Left ventricle myocardium superior (tissue), 1 donor: ENCODE results near the gene C20orf202. TPM values are rescaled to one million over a fixed set of nuclear protein-coding genes. Genes with fewer than 3 reads are reported as not detected.

Experiments used
- ATAC-seq: fragments of 200-7000 bp; cut with Tn5 transposase; one replicate; pipeline ENCODE4 v1.9.1; 2020; ENCODE audit warnings: mild to moderate bottlenecking, moderate library complexity
- DNase-seq: peaks from one replicate; pipeline ENCODE4 v3.0.0-alpha.2; 2020
- intact Hi-C: fragments of 100-400 bp; cut with micrococcal nuclease; formaldehyde crosslinking; loops from one replicate; pipeline ENCODE4 v1.11.0; 2022
- total RNA-seq: library from RNA; stranded (reverse); fragmentation: NEBNext Ultra II Directional; extraction: Animal tissue kit (Norgen Biotek cat#: 25700); gene quantifications from one replicate; pipeline ENCODE4 v1.2.1, GENCODE V29; 2021
- donor health status: DM: no; HTN: yes; CAD: no; lungs with severe emphysema.

Gene C20orf202
- total RNA-seq, 1 donor from 2014 or later, result 0.25 TPM

DNA sequence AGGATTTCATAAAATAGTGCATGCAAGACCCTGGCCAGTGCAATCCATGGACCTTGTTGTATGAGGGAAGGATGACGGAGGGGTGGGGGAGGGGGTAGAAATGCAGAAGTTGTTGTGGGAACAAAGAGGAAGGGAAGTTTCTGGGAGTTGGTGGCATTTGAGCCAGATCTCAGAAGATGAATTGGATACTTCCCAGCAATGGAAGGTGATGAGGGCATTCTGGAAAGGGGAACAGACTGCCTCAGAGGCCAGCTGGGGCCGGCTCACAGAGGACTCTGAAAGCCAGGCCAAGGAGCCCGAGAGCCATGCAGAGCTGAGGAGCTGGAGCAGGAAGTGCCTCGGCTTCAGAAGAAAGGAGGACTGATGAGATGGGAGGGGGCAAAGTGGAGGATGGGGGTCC, 21.1 kb upstream of the C20orf202 start:
- intact Hi-C loops, result no loop called here
- DNase-seq (peak; percentile 47), ATAC-seq (no peak)

DNA sequence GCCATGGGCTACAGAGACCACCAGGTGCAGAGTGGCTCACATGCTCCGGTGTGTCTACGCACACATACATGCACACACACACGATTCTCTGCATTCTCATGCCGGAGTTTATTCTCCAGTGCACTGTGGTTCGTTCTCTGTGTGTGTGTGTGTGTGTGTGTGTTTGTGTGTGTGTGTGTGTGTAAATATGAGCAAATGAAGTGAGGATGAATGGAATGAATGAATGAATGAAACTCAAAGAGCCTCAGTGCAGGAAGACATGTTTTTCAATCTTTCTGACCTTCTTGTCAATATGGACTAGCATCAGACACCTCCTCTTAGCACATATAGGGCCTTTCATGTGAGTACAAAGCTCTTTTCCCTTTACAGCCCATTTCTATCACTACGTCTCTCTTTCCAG, 20.1 kb upstream of the C20orf202 start:
- no peak for ATAC-seq

DNA sequence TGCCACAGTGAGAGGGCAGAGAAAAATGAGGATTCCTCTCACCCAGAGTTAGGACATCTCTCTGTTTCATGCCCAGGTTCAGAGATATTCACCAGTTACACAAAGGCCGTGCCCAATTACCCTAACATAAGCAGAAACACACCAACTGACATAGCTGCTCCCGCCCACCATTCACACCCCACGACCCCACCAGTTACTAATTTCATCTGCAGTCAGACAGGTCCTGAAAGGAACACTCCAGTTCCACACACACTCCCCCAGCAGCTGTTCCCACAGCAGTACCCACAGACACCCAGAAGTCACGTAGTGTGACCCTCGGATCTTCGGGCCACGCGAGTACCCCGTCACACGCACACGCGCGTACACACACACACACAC, 19.0 kb upstream of the C20orf202 start:
- no peak for ATAC-seq

More for the DNA sequence above, 20.1 kb upstream of the C20orf202 start:
- intact Hi-C loops, result no loop called here
- no peak for DNase-seq

DNA sequence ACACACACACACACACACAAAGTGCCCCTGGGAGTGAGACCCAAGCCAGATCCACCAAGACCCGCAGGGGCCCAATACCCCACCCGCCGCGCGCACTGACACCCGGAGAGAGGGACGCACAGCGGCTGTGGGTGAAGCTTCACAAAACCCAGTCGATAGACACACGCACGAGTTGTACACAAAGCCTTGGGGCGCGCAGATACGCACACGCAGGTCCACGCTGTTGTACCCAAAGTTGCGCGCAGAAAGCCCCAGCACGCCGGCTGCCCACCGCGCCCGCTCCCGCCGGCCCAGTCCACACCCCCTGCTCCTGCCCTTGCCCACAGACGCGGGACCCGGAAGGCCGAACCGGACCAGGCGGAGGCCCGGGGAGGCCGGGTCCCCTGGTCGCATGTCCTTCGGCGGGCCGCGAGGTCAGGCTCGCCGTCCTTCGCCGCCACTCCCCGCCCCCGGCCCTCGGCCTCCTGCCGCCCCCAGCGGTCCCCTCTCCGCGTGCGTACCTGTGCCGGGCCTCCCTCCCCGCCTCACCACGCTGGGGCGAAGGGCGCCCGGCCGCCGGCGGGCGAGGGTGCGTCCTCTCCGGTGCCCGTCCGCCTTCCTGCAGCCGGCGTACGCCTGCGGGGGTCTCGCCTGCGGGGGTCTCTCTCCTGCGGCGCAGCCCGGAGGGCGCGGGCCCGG, 18.5 kb upstream of the C20orf202 start, which contains the start of gene TMEM74B:
Gene TMEM74B (minus strand): TSS at position 344 of the 678 bp plus-strand sequence. CDS start 1,180 bp downstream, outside the sequence.
- peak; percentile 40 for DNase-seq
- ATAC-seq, result peak; percentile 24
- intact Hi-C loops, result no loop called here

More for the DNA sequence above, 19.0 kb upstream of the C20orf202 start:
- no peak for DNase-seq
- intact Hi-C loops, result no loop called here

DNA sequence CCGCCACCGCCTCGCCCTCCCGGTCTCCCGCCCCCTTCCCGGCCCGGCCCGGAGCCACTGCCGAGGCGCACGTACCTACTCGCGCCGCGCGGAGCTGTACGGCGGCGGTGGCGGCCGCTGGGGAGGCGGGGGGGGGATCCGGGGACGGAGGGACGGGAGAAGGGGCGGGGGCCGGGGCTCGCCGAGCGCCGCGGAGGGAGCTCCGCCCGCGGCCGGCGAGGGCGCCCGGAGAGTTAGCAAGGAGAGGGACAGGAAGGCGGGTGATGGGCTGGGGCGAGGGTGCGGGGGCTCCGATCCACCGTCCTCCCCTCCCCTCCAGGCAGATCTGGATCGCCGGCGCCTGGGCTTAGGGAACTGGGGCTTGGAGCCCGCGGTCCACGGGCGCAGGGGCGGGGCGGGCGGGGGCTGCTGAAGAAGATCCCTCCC, 17.9 kb upstream of the C20orf202 start:
- intact Hi-C loops, result no loop called here
- ATAC-seq, result peak; percentile 60
- peak; percentile 37 for DNase-seq

DNA sequence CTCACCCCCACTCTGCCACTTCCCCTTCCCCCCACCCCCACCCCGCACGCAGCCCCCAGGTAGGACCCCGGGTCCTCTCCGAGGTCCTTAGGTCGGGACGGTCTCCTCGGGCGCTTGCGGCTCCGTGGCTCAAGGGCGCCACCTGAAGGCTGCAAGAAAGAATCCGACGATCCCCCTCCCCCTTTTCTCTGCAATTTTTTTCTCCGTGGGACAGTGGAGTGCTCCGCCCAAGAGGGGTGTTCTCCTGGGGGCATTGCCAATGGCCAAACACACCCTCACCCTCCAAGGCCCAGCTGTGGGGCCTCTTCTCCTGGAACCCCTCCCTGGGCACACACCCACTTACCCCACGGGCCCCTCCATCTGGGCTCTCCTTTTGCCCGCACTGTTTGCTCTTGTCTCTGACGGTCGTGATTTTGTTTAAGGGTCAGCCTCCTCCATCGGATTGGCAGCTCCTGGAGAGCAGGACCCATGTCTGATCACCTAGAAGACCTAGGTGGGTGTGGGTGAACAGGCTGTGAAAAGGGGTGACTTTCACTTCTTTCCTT, 17.4 kb upstream of the C20orf202 start:
- intact Hi-C loops, result no loop called here
- DNase-seq (peak; percentile 66), ATAC-seq (peak; percentile 81)

DNA sequence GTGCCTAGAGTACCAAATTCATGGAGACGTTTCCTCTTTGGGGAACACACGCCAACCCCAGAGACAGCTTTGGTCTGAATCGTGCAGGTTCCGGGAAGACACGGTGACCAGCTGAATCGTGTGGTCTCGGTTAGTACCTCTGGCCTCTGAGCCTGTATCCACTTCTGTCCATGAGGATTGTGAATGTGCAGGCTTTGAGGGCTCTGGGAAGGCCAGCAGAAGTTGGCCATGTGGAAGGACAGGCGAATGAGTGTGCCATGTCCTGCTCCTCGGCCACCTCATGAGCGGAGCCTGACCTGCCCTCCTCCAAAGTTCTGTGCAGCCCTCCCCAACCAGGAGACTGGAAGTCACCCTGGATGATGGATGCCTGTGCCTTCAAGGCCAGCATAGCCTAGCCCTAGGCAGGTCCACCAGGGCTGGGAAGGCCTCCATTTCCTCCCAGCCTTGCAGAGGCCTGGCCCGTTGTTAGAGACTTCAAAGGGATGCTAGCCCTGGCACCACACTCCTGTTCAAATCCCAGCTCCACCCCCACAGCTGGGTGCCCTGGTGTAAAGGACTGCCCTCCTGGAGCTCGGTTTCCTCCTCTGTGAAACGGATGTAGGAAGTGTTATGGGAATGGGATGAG, 16.8 kb upstream of the C20orf202 start:
- intact Hi-C loops, result no loop called here
- DNase-seq (no peak), ATAC-seq (no peak)

DNA sequence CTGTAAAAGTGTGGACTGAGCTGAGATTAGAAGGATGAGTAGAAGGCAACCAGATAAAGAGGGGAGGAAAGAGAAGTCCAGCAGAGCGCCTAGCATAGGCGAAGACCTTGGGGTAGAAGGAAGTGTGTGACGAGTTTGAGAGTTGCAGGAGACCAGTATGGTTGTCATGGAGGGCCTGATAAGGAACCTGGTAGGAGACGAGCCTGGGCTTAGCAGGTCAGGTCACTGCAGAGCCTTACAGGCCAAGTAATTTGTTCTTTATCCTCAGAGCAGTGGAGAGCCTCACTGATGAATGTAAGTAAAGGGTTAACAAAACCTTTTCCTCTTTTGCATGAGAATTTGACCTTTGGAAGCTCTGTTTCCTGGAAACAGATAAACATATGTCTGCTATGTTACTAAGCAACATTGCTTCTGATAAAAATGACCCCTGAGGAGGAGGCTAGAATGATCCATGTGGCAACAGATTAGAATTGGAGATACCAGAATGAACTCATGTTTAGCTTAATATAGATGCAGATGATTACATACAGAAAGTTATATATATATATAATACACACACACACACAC, 15.6 kb upstream of the C20orf202 start:
- DNase-seq, result no peak
- intact Hi-C loops, result no loop called here
- no peak for ATAC-seq

DNA sequence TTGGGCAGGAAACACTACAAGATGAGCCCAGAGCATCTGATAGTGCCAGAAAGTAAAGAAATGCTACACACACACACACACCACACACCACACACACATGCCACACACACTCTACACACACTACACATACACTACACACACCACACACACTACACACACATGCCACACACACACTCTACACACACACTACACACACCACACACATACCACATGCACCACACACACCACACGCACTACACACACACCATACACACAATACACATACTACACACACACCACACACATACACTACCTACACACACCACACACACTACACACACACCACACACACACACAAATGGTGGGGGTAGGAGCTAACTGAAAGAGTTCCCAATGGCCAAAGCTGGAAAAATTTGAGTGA, 14.9 kb upstream of the C20orf202 start:
- ATAC-seq, result no peak
- DNase-seq, result no peak
- intact Hi-C loops, result no loop called here

DNA sequence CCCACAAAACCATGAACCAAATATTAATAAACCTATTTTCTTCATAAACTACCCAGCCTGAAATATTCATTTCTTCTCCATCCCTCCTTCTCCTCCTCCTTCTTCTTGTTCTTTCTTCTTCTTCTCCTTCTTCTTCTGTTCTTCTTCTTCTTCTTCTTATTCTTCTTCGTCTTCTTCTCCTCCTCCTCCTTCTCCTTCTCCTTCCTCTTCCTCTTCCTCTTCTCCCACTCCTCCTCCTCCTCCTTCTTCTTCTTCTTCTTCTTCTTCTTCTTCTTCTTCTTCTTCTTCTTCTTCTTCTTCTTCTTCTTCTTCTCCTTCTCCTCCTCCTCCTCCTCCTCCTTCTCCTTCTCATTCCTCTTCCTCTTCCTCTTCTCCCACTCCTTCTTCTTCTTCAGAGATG, 13.4 kb upstream of the C20orf202 start:
- intact Hi-C loops, result no loop called here
- DNase-seq (no peak), ATAC-seq (no peak)

DNA sequence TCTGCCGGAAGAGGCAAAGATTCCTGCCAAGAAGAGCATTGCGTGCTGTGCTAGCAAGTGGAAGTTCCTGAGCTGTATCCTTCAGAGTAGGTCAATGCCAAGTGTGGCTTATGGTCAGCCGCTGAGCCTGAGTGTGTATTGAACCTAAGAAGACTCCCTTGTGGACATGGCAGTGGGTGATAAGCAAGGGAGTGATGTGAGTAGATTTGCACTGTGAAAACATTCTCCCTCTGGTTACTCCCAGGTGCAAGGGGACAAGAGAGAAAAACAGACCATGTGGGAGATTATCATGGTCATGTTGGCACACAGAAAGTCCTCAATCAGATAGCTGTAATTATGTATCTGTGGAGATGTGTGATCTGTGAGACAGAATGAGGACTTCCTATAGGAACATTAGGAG, 12.4 kb upstream of the C20orf202 start:
- DNase-seq (no peak), ATAC-seq (no peak)
- intact Hi-C loops, result no loop called here

DNA sequence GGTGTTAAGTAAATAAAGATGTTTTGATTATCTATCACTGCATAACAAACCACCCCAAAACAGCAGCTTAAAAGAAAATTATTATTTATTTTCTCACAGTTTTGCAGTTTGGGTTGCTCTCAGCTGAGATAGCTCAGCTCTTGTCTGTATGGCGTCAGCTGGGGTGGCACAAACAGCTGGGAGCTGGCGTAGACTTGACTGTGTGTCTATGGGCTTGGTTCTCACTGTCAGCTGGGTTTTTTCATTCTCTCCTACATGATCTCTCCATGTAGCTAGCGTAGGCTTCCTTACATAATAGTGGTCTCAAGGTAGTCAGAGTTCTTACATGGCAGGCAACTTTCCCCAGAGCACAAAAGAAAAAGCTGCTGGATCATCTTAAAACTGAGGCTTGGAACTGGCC, 12.0 kb upstream of the C20orf202 start:
- DNase-seq (no peak), ATAC-seq (no peak)
- intact Hi-C loops, result no loop called here

DNA sequence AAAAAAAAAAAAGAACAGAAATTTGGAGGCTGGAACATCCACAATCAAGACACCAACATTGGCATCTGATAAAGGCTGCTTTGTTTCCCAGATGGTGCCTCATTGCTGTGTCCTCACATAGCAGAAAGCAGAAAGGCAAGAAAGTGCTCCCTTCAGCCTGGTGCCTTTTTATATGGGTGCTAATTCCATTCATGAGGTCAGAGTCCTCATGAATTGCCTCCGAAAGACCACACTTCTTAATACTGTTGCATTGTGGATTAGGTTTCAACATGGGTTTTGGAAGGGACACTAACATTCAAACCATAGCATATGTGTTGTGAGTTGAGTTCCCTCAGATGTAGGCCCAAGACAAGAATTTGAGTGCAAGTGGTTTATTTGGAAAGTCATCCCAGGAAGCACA, 8.0 kb upstream of the C20orf202 start:
- intact Hi-C loops, result no loop called here
- DNase-seq (no peak), ATAC-seq (no peak)

DNA sequence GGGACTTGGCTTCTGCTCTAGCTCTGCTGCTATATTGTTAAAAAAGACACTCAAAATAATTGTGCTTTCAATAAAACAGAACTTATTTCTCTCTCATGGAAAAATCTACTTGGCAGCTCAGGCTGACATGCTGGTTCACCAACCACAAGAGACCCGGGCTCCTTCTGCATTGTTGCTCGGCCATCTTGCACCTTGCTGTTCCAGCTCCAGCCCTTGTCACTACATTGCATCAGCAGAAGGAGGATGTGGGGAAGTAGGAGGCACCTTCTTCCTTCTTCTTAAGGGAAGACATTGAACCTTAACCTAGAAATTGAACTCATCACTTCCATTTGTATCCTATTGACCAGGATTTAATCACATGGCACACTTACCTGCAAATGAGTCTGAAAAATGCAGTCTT, 6.6 kb upstream of the C20orf202 start:
- intact Hi-C loops, result no loop called here
- DNase-seq (no peak), ATAC-seq (no peak)

DNA sequence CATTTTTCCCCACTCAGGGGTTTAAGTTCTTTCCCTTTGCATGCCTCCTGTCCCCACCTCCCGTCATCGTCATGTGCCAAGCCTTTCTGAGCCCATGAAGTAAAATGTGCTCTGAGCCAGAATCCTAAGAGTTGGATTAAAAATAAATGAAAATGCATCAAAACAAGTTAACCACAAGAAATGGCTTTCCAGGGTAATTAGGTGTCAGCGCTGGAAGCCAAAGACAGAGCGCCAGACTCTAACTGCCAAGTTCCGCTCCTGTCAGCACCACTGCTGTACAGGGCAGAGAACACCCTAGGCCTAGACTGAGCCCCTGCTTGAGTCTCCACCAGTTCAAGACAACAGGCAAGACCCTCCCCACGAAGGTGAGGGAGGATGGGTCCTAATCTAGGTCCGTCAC, 5.5 kb upstream of the C20orf202 start:
- DNase-seq (no peak), ATAC-seq (no peak)
- intact Hi-C loops, result no loop called here

DNA sequence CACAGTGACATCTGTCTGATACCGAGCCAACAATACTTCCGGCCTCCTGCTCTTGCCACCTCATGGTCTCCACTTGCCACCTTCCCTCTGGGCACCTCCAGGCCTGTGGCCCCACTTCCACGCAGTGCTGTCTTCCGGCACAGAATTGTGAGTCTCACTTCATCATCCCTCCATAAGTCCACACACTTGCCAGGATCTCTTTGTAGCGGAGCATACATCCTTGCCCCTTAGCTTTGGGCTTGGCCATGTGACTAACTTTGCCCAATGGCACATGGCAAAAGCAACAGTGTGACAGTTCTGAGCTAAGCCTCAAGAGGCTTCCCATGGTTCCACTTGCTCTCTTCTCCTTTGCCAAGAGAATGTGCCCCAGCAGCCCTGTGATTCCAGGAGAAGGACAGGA, 4.5 kb upstream of the C20orf202 start:
- ATAC-seq, result no peak
- no peak for DNase-seq
- intact Hi-C loops, result no loop called here

DNA sequence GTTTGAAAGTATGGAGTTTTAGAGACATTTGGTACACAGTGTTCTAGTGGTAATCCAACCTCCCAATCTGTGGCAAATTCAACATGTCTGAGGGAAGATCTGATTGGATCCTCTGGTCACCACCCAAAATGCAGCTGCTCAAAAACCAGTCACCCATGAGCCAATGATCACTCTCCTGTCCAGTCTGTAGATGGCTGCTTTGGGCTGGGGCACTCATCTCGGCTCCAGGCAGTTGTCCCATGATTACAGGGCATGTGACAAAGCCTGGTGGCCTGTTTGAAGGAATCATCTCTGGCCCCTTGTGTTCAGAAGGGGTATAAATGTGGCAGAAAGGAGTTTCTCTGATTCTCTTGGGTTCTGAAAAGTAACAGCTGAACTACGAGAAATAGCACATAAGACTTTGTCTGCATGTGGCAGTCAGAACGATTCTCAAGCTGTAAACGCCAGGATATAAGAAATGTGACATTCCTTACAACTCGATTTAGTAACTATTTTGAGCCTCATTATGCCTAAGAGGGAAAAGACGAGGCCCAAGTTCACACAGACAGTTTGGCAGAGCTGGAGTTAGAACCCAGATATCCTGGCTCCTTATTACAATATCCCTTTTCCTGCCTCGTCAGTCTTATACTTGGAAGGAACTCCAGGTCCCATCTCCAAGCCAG, 3.9 kb upstream of the C20orf202 start:
- DNase-seq (no peak), ATAC-seq (no peak)
- intact Hi-C loops, result no loop called here

DNA sequence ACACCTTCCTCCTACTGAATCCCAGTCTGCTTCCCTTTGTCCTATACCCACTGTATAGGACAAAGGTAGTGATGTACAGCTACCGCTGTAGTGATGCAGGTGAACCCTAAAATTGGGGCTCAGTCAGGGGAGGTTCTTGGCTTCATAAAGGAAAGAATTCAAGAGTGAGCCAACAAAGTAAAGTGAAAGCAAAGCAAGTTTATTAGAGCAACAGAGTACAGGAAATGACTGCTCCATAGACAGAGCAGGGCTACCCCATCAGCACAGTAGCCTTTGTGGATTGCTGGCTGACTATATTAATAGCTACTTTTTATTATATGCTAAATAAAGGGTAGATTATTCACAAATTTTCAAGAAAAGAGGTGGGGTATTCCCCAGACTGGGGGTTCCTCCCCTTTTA, 3.3 kb upstream of the C20orf202 start:
- DNase-seq, result no peak
- intact Hi-C loops, result no loop called here
- no peak for ATAC-seq

DNA sequence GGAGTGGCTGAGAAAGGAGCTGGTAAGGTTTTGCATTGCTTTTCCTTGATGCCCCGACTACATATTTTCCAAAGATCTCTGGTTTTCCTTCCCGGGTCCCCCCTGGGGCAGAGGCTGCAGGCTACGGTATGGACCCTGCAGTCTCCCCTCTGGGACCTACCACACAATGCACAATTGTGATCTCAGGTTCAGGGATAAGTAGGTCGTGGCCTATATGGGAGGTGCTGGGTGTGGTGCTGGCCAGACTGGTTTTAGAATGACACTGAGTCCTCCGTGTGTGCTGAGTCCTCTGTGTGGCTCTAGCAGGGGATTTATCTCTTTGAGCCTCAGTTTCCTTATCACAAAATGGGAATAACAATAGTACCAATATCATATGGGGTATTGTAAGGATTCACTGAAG, 376 bp downstream of the C20orf202 start:
- ATAC-seq, result no peak
- no peak for DNase-seq
- intact Hi-C loops, result no loop called here

DNA sequence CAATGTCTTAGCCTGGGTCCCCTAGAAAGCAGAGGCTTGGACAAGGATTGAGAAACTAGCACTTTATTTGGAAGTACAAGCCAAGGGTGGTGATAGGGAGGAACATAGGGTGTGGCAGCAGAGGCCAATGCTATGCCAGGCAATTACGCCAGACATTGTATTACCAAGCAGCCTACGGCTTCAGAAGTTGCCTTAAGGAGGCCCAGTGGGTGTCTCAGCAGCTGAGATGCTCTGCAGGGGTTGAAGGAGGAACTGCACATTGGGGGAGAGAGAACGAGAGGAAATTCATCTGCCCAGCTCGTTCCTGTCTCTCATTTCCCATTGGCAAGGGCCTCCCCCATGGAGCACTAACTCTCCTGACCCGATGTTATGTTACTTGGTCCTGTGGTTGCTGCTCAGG, 859 bp downstream of the C20orf202 start:
- ATAC-seq, result peak; percentile 35
- intact Hi-C loops, result no loop called here
- DNase-seq, result no peak
